COLO668 (cell line): ENCODE data around the gene OR10C1.
"Not testable (repeated sequence)": the region's sequence is repeated elsewhere in the genome, so short reads cannot be mapped to it uniquely, and the experiment has no call there.

ENCODE experiments used
- DNase-seq: peaks from one replicate; lab custom pipeline; 2025; ENCODE audit not compliant: unreplicated experiment; lab: John Stamatoyannopoulos, UW

The OR10C1 gene

GRCh38 chr6:29439006-29439405 is at the start of gene OR10C1:
TSS of gene OR10C1 (plus strand) at chr6:29439306. CDS start at chr6:29440016, 710 bp downstream.
- DNase-seq = no peak

GRCh38 chr6:29395331-29395730 is 43.8 kb upstream of the OR10C1 start, which contains the start of gene OR12D2:
TSS of gene OR12D2 (plus strand) at chr6:29395631. CDS start at chr6:29396700, 1,069 bp downstream.
- no peak for DNase-seq

- DNase-seq = no peak
These were observed 39.6 kb upstream of the OR10C1 start for GRCh38 chr6:29399525-29399924.

- no peak for DNase-seq
These were observed 35.3 kb upstream of the OR10C1 start for GRCh38 chr6:29403801-29404200.

GRCh38 chr6:29414588-29414987 is 24.5 kb upstream of the OR10C1 start, which contains the start of gene OR12D1:
TSS of gene OR12D1 (plus strand) at chr6:29414928.
- DNase-seq = no peak

GRCh38 chr6:29419516-29419915 is 19.6 kb upstream of the OR10C1 start:
- DNase-seq = no peak

- no peak for DNase-seq
These were observed 14.9 kb upstream of the OR10C1 start for GRCh38 chr6:29424168-29424567.

GRCh38 chr6:29424575-29424974 is 14.5 kb upstream of the OR10C1 start:
- DNase-seq = no peak

GRCh38 chr6:29425075-29425474 is 14.0 kb upstream of the OR10C1 start:
- DNase-seq = no peak

- DNase-seq = no peak
These were observed 12.5 kb upstream of the OR10C1 start for GRCh38 chr6:29426654-29427053.

GRCh38 chr6:29436730-29437129 is 2.4 kb upstream of the OR10C1 start:
- not testable (repeated sequence) for DNase-seq

- DNase-seq = no peak
These were observed 3.6 kb downstream of the OR10C1 start for GRCh38 chr6:29442719-29443118.

- not testable (repeated sequence) for DNase-seq
These were observed 4.9 kb downstream of the OR10C1 start for GRCh38 chr6:29444031-29444430.

- DNase-seq = no peak
These were observed 8.6 kb downstream of the OR10C1 start for GRCh38 chr6:29447670-29448069.

- no peak for DNase-seq
These were observed 12.5 kb downstream of the OR10C1 start for GRCh38 chr6:29451471-29452193.

GRCh38 chr6:29456971-29457370 is 17.9 kb downstream of the OR10C1 start, which contains the start of the genes OR11A1 and OR2H1:
TSS of gene OR11A1 (minus strand) at chr6:29457071. CDS start at chr6:29427641, 29,430 bp downstream.
TSS of gene OR2H1 (plus strand) at chr6:29457155. CDS start at chr6:29461770, 4,615 bp downstream.
- no peak for DNase-seq

GRCh38 chr6:29461021-29461814 is 22.1 kb downstream of the OR10C1 start:
- DNase-seq = no peak

- DNase-seq = no peak
These were observed 22.9 kb downstream of the OR10C1 start for GRCh38 chr6:29462022-29462421.

GRCh38 chr6:29465279-29465678 is 26.2 kb downstream of the OR10C1 start:
- no peak for DNase-seq

GRCh38 chr6:29465801-29466200 is 26.7 kb downstream of the OR10C1 start:
- DNase-seq = no peak

GRCh38 chr6:29466241-29466640 is 27.1 kb downstream of the OR10C1 start:
- no peak for DNase-seq

- no peak for DNase-seq
These were observed 35.9 kb downstream of the OR10C1 start for GRCh38 chr6:29474996-29475395.
